Measurements from ENCODE around the gene KCNAB3.
"Not testable (repeated sequence)": the region's sequence is repeated elsewhere in the genome, so short reads cannot be mapped to it uniquely, and the experiment has no call there.

The KCNAB3 gene

GRCh38 chr17:7929158-7930023, at the start of gene KCNAB3:
TSS of gene KCNAB3 (minus strand) at chr17:7929856. CDS start at chr17:7929435, 421 bp downstream.
- peak; percentile 54 for DNase-seq (ENCODE audit: low spot score)

- no peak for DNase-seq (ENCODE audit: low spot score)
These were observed 48.1 kb upstream of the KCNAB3 start for GRCh38 chr17:7977805-7978204.

GRCh38 chr17:7977039-7977438, 47.4 kb upstream of the KCNAB3 start:
- no peak for DNase-seq (ENCODE audit: low spot score)

GRCh38 chr17:7974638-7975131, 45.0 kb upstream of the KCNAB3 start:
- DNase-seq (ENCODE audit: low spot score) = no peak

GRCh38 chr17:7972131-7972785, 42.6 kb upstream of the KCNAB3 start:
- no peak for DNase-seq (ENCODE audit: low spot score)

- DNase-seq (ENCODE audit: low spot score) = no peak
These were observed 42.0 kb upstream of the KCNAB3 start for GRCh38 chr17:7971651-7972050.

- no peak for DNase-seq (ENCODE audit: low spot score)
These were observed 39.8 kb upstream of the KCNAB3 start for GRCh38 chr17:7969433-7969832.

GRCh38 chr17:7967751-7968150, 38.1 kb upstream of the KCNAB3 start:
- DNase-seq (ENCODE audit: low spot score) = no peak

GRCh38 chr17:7961421-7961820, 31.8 kb upstream of the KCNAB3 start:
- DNase-seq (ENCODE audit: low spot score) = no peak

GRCh38 chr17:7959503-7960253, 30.0 kb upstream of the KCNAB3 start:
- no peak for DNase-seq (ENCODE audit: low spot score)

- DNase-seq (ENCODE audit: low spot score) = no peak
These were observed 26.7 kb upstream of the KCNAB3 start for GRCh38 chr17:7956228-7956965.

- no peak for DNase-seq (ENCODE audit: low spot score)
These were observed 26.0 kb upstream of the KCNAB3 start for GRCh38 chr17:7955414-7956227.

GRCh38 chr17:7953266-7953665, 23.6 kb upstream of the KCNAB3 start:
- DNase-seq (ENCODE audit: low spot score) = not testable (repeated sequence)

GRCh38 chr17:7951143-7951792, 21.6 kb upstream of the KCNAB3 start:
- DNase-seq (ENCODE audit: low spot score) = peak; percentile 81

GRCh38 chr17:7950578-7950977, 20.9 kb upstream of the KCNAB3 start:
- DNase-seq (ENCODE audit: low spot score) = no peak

- DNase-seq (ENCODE audit: low spot score) = no peak
These were observed 18.0 kb upstream of the KCNAB3 start for GRCh38 chr17:7947651-7948050.

GRCh38 chr17:7946441-7946840, 16.8 kb upstream of the KCNAB3 start:
- DNase-seq (ENCODE audit: low spot score) = no peak

GRCh38 chr17:7945651-7946050, 16.0 kb upstream of the KCNAB3 start:
- DNase-seq (ENCODE audit: low spot score) = no peak

- no peak for DNase-seq (ENCODE audit: low spot score)
These were observed 14.7 kb upstream of the KCNAB3 start for GRCh38 chr17:7944326-7944725.

- DNase-seq (ENCODE audit: low spot score) = no peak
These were observed 13.6 kb upstream of the KCNAB3 start for GRCh38 chr17:7943291-7943690.

Measured in activated CD4-positive, alpha-beta T cell treated with anti-CD3 and anti-CD28 coated beads, Interleukin-2, Interleukin-4, amounts not matched to agents 100 ng/mL and 50 ng/mL, durations not matched to agents 16 hours and 8 hours (primary cell).